Sigmoid colon (tissue), 3 donors: ENCODE results near the gene STK25.

ENCODE experiments used
- CTCF ChIP-seq, 4 experiments: fragments of 450-650 bp in 3 of 4; fragments of 200-600 bp in 1 of 4; IDR thresholded peaks; one replicate each; pipeline ENCODE4 v1.5.1; 2016 to 2019; ENCODE audit warnings: antibody characterized with exemption in 4 of 4, mild to moderate bottlenecking in 3 of 4, moderate library complexity in 2 of 4
- POLR2A ChIP-seq, 2 donors: fragments of 450-650 bp; IDR thresholded peaks; one replicate each; pipeline ENCODE4 v1.6.1; 2016; ENCODE audit warnings: antibody characterized with exemption in 2 of 2, mild to moderate bottlenecking in 2 of 2, moderate library complexity in 2 of 2

GRCh38 chr2:241469746-241470145 is 38.6 kb downstream of the STK25 start:
- TF ChIP-seq CTCF (IDR thresholded peaks at IDR 0.05) (no peak), POLR2A (IDR thresholded peaks at IDR 0.05) (no peak)
